DMS53 treated with DMSO at 0.1 percent for 48 hours (cell line): ENCODE results near the gene FADS2.
A peak's percentile ranks its signal among the peaks of the same experiment; 100 is the strongest.

Experiments
- DNase-seq: peaks from one replicate; lab custom pipeline; 2025; ENCODE audit not compliant: unreplicated experiment; lab: John Stamatoyannopoulos, UW

Gene FADS2

DNA sequence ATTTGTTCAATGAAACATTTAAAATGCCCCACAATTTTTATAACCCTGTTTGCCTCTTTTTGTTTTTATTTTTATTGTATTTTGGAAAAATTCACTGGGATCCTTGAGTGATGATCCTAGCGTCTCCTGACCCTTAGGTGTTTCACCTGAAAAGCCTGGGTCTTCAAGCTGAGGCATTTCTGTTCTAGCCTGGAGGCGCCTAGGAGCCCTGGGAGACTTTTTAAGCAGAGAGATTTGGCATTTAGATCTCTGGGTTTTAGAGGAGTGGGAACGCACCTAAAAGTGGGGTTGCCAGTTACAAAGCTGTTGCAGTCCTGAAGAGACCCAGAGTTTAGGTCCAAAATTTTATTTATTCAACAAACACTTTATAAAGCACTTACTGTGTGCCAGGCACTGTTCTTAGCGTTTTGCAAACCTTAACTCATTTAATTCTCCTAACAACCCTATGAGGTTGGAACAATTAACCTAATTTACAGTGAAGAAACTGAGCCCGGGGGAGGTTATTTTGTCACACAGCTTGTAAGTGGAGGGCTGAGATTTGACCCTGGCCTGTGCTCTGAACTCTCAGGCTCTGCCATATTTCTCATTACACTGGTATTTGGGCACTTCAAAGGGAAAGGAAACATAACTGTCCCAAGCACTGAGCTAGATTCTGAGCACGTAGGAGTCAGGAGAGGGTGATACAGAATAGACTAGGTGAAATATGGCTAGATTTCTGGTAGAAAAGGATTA lies 10.5 kb upstream of the FADS2 start:
- DNase-seq = no peak

DNA sequence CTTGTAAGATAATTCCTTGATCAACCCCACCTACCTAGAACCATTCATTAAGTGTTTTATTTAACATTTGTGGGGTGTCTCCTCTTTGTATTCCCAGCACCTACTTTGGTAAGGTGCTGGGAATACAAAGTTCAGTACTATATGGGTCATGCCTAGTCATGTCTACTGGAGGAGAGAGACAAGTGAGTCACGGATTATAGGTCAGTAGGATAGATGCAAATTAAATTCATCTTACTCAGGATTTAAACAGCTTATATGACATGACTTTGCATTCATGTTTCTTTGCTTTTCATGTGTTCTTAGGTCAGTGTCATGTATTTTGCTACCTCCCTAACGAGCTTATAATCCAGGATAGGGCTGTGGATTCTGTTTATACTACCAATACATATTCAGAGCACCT lies 7.9 kb upstream of the FADS2 start:
- DNase-seq = no peak

DNA sequence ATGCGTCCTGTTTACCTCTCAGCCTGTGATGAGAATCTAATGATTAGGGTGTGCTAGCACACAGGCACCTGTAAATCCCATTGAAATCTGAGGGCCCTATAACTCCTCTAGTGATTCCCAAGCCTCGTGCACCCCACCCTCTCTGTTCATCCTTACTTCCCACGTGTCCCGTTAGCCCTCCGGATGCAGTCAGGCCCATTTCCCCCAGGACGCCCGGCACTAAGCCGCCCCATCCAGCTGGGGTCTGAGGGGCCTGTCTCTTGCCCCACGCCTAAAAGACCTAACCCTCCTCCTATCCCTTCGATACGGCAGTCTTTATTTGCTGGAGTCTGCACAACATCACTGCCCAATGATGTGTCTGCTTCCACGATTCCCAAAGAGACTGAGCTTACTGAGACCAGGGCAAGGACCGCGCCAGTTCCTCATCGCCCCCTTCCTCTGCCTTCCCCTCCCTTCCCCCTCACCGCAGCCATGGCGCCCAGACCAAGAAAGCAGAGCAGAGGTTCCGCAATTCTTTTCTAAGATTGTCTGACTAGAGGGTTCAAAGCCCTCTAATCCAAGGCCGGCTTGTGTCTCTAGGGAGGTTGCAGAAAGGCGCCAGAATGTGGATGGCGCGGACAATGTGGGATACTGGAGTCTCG lies 1.1 kb upstream of the FADS2 start:
- no peak for DNase-seq

DNA sequence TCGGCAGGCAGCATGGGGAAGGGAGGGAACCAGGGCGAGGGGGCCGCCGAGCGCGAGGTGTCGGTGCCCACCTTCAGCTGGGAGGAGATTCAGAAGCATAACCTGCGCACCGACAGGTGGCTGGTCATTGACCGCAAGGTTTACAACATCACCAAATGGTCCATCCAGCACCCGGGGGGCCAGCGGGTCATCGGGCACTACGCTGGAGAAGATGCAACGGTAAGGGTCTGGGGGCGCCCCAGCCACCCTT lies 204 bp downstream of the FADS2 start:
- DNase-seq = no peak

DNA sequence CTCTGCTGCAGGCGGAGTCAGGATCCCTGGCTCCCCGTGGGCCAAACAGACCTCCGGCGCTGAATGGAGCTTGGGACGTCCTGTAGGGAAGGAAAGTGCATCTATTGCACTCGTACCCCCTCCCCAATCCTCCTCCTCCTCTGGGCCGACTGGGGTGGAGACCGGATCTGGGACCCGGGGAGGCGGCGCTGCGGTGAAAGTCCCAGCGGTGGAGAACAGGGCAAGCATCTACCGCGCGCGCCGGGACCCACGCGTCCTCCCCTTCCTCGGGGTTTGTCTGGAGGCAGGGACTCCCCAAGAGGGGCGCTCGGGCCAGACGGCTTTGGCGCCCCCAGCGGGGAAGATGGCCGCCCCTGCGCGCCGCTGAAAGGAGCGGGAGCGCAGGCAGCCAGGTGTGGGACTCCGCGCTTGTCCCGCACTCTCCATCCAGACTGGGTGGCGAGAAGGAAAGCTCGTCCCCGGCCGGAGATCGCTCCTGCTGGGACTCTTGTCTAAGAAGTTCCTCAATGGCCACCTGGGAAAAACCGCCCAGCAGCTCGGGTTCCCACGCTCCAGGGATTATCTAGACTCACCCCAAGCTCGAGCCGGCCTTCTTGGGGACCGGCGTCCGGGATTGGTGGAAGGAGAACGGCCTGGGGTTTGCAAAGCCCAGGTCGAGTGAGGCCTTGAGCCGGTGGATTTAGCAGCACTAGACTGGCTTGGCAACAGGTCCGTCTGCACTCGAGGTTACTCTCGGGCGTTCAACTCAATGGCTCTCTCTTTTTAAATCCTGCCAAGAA lies 718 bp downstream of the FADS2 start:
- peak; percentile 9 for DNase-seq

DNA sequence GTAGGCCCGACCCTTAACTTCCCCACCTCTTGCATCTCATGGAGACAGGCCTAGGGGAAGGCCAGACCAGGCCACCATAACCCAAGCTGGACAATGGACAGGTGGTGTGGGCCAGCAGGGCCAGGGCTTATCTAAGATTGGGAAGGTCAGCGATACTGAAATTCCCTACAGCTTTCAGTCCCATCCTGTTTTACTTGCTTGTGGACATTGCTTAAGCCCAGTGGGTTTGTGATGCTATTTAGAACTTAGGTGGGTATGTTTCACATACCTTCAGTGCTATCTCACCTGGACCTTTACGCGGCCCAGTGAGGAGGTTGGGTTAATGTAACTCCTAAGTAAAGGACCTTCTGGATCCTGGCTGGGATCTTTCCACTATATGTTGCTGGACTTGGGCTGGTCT lies 1.7 kb downstream of the FADS2 start:
- DNase-seq = no peak

DNA sequence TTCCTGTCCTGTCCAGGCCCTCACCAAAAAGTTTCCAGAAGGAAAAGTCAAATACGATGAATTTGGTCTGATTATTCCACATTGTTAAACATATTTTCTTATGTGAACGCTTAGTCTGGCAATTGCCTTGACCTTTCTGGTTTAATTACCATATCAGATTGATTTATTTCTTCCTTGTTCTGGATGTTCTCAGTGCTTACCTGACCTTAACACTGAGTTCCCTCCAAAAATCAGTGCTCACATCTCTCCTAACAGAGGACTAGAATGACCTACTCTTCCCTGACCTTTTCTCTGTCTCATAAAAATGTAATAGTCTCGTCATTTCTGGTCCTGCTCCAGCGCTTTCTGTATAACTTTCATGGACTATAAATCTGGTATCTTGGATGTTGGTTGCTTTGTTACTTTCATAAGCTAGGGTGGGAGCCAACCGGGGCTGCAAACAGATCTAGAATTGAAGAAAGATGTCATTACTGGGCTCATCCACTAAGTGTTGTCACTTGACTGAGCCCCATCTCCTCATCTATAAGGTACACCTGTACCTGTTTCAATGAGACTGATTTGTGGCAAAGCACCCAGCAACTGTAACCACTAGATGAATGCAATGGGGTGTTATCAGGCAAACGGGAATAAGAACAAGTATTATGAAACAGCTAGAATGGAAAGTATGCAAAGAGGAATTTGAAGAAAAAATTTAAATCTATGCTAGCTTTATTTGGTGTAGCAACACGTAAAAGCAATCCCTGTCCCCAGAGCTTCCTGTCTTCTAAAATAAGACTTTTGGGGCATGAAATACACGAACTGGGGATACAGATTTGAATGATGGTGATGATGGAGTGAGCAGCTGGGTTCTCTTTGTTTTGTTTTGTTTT lies 2.4 kb downstream of the FADS2 start:
- DNase-seq = no peak

DNA sequence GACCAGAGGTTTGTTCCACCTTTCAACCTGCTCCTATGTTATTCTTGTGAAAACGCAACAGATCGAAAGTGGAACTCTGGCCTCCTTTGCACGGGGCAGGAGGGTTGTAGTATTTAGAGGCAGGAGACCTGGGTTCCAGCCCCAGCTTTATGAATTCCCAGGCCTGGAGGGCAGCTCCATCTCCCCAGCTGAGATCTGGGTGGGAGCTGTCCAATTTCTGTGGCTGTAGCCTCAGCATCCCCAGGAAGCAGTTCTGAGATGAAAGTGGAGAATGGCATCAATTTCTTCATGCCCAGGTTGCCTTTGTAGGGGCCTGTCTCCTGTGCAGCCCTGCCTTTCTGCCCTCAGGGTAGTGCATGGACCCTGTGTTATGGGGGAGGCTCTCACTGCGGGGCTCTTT lies 4.1 kb downstream of the FADS2 start:
- no peak for DNase-seq

DNA sequence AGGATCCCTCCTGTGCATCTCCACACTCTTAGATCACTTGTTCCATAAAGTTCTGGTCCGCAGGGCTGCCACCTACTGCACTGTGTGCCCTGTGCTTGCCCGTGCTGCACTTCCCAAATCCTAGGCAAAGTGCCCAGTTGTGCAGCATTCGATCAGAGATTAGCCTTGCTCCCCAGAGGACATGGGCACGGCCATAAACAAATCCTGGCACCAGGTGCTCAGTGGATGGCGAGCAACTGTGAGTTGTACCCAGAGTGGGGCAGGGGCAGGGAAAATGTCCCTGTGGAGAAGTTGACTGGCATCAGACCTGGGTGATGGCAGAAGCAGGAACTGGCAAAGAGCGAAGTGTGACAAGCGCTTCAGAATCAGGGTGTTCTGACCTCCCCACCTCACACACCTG lies 4.7 kb downstream of the FADS2 start:
- no peak for DNase-seq

DNA sequence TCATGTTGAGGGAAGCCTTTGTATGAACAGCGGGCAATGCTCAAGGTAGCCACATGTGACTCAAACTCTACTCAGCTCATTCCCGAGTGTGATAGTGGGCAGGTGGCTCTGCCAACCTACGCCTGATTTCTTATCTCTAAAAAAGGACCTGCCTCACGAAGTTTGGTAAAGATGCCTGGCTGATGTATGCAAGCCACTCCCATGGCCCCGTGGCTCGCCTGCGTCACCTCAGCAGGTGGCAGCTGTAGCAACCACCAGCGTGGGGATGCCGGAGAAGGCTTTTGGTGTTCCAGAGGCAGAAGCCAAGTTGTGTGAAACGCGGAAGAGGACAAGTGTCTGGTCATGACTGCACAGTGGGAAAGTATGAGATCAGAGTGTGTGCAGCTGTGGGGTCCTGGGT lies 5.4 kb downstream of the FADS2 start:
- no peak for DNase-seq

DNA sequence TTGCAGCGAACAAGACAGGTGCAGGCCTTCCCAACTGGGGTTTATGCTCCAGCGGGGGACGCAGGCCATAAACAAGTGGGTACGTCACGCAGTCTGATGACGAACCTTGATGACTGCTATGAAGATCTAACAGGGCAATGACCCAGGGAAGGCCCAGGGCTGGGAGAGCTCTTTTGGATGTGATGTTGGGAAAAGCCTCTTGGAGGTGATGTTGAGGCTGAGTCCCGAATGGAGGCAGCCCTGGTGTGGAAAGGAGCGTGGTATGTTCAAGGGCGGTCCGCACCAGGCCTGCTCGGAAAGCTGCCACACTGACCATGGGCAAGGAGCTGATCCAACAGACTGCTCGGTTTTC lies 5.8 kb downstream of the FADS2 start:
- no peak for DNase-seq

DNA sequence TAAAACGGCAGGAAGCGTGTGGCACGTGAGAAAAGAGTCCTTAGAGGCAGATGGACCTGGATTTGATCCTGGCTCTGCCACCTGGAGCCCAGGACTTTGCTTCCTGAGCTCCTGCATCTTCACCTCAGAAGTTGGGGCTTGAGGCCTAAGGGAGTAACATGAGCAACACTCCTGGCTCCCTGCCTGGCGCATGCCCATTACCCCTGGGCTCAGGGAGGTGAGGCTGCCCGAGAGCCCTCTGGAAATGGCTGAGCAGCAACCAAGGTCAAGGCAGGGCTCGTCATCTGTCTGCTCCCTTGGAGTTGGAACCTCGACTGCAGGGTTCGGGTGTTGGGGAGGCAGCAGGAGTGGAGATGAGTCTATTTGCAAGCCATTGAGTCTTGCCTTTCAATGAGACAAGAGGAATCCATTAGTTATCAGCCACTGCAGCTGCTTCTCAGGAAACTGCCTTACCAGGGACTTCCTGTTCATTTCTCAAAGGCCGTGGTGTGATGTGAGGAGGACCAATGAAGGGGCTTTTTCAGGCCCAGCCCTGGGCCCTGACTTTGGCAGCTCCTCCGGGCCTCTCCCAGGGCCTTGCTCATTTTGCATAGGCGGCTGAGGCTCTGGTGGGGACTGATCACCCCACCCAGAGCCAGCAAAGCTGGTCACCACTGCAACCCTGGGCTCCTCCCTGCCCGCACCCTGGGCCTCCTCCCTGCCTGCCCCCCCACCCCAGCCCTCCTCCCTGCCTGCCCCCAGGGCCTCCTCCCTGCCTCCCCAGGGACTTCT lies 6.4 kb downstream of the FADS2 start:
- DNase-seq = no peak

DNA sequence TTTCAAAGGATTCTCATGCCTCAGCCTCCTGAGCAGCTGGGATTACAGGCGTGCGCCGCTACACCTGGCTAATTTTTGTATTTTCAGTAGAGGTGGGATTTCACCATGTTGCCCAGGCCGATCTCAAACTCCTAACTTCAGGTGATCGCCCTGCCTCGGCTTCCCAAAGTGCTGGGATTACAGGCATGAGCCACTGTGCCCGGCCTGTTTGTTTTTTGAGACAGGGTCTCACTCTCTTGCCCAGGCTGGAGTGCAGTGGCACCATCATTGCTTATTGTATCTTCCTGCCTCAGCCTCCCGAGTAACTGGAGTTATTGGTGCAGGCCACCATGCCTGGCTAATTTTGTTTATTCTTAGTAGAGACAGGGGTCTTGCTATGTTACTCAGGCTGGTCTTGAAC lies 8.1 kb downstream of the FADS2 start:
- no peak for DNase-seq

DNA sequence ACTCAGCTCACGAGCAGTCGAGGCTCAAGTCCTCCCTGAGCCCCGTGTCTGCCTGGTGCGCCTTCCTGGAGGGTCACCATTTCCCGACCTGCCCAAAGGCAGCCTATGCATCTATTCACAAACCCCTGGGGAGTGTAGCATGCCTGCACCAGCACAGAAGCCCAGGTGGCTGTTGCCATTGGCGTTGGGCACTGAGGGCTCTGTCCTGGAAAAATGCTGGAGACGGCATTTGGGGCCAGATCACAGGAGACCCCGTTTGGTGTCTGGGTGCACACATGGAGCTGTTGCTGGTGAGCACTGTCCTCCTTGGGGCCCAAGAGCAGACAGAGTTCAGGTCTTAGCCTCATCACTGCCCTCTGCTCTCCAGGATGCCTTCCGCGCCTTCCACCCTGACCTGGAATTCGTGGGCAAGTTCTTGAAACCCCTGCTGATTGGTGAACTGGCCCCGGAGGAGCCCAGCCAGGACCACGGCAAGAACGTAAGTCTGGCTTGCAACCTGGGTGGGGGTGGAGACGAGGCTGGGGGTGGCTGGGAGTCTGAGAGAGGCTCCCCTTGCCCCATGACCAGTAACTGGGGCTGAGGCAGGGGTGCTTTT lies 9.4 kb downstream of the FADS2 start:
- DNase-seq = no peak

DNA sequence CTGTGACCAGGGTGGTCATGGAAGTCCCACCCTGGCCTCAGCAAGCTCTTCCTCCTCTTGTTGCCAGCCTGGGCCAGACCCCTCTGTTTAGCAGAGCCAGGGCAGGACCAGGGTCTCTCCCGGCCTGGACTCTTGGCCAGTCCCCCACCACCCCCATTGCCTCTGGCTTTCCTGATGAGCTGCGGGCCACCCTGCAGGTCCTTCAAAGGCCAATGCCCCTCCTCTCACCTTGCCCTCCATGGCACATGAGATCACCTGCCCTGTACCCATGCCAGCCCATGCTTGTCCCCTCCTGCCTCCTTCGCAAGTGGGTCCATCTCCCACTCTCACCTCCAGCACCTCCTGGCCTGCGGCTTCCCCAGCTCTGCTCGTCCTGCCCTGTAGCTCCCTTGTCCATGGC lies 10.4 kb downstream of the FADS2 start:
- DNase-seq = no peak

DNA sequence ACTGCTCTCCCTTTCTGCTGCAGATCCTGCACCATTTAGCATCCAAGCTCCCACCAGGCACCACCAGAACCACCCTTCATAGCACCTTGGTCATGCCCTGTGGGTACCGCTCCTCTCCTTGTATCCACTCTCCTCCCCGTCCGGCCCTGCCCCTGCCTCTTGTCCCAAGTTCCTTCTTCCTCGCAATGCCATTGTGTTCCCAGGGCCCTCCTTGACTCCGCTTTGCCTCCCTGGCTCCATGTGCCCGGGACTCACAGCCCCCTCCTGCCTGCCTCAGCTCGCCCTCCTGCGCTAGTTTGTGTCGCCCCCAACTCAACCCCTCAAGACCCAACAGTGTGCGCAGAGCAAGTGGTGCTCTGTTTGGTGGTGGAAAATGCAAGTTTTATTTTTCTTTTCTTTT lies 10.8 kb downstream of the FADS2 start:
- DNase-seq = no peak

DNA sequence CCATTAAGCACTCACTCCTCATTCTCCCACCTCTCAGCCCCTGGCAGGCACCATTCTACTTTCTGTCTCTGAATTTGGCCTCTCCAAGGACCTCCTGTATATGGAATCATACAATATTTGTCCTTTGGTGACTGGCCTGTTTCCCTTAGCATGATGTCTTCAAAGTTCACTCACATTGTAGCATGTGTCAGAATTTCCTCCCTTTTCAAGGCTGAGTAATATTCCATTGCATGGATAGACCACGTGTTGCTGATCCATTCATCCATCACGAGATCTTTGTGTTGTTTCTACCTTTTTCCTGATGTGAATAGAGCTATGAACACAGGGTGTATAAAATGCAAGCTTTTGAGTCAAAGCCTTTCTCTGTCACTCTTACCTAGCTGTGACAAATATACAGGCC lies 11.6 kb downstream of the FADS2 start:
- DNase-seq = no peak

DNA sequence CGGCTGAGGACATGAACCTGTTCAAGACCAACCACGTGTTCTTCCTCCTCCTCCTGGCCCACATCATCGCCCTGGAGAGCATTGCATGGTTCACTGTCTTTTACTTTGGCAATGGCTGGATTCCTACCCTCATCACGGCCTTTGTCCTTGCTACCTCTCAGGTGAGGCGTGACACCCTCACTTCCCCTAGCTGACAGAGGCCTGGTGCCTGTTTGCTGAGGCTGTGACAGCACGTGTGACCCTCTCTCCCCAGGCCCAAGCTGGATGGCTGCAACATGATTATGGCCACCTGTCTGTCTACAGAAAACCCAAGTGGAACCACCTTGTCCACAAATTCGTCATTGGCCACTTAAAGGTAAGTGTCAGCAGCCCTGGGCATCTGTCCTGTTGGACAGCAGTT lies 12.3 kb downstream of the FADS2 start:
- DNase-seq = no peak

DNA sequence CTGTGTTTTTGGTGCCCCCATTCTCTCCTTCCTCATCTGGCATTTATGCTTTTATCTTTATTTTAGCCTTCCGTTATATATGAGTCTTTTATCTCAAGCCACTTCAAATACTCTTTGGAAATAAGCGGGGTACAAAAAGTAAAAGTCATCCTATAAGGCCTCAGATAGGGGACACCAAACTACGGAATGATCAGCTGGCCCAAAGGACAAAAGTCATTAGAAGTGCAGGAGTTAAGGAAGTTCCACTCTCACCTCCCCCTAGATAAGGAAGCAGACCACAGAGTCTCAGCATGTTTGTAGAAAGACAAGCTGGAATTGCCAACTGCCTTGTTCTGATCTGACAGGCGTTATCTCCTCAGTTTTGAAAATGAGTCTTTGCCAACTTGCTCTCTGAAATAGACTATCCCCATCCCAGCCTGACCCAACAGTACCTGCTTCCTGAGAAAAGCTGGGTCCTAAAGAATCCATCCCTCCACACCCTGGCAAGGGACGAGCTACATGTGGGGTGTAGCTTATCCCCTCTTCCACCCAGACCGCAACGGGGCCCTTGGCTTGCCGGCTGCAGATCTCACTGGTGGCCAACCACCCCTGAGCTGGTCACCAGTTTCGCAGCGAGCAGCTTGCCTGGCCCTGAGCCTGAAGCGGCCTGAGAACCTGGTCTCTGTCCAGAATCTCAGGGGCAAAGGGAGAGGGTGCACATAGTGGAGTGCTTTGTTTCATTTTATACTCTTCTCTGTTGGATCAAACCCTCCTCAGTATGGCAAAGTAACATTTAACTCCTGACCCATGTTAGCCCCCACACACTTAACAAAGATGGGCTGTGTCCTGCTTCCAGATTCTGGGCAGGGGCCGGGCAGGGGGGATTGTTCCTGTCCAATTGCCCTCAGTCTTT lies 13.8 kb downstream of the FADS2 start:
- DNase-seq = no peak

DNA sequence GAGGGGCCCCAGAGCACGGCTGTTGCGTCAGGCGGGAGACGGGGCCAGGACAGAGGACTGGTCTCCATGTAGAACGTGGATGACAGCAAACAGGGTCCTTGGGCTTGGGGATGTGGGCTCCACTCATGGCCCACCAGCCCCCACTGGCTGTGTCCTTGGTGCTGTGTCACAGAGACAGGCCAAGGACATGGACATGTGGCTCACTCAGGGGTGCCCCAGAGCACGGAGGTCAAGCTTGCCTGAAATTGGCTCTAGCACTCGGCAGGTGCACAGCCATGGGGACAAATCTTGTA lies 14.4 kb downstream of the FADS2 start:
- no peak for DNase-seq
